BLaER1 treated with 17β-estradiol and CSF1 and Interleukin-3, amounts not matched to agents 10 nM and 100 nM (cell line): ENCODE results near the gene TRIM7.

Experiments
- H3K27ac ChIP-seq, 11 experiments: shearing (Covaris generic); formaldehyde crosslinking; 2 replicates each; pipeline ENCODE4 v1.8.1; 2022
- H3K27me3 ChIP-seq, 11 experiments: shearing (Covaris generic); formaldehyde crosslinking; 2 replicates each; pipeline ENCODE4 v1.8.1; 2022
- H3K36me3 ChIP-seq, 11 experiments: shearing (Covaris generic); formaldehyde crosslinking; 2 replicates each; pipeline ENCODE4 v1.8.1; 2022
- H3K4me1 ChIP-seq, 10 experiments: shearing (Covaris generic); formaldehyde crosslinking; 2 replicates each; pipeline ENCODE4 v1.8.1; 2022
- H3K4me2 ChIP-seq, 11 experiments: shearing (Covaris generic); formaldehyde crosslinking; 2 replicates each; pipeline ENCODE4 v1.8.1; 2022
- H3K4me3 ChIP-seq, 10 experiments: shearing (Covaris generic); formaldehyde crosslinking; 2 replicates each; pipeline ENCODE4 v1.8.1; 2022
- H3K9ac ChIP-seq, 11 experiments: shearing (Covaris generic); formaldehyde crosslinking; 2 replicates each; pipeline ENCODE4 v1.8.1; 2022
- H3K9me3 ChIP-seq, 11 experiments: shearing (Covaris generic); formaldehyde crosslinking; replicated peaks in 1 of 11; 2 replicates each; pipeline ENCODE4 v1.8.1; 2022
- H4K20me1 ChIP-seq, 11 experiments: shearing (Covaris generic); formaldehyde crosslinking; 2 replicates each; pipeline ENCODE4 v1.8.1; 2022
- Cebpa-rat ChIP-seq, 11 experiments: shearing (Covaris generic); IDR thresholded peaks; 2 replicates each; pipeline ENCODE4 v1.8.1; 2022

The TRIM7 gene

GRCh38 chr5:181189363-181189961 lies 15.5 kb downstream of the TRIM7 start:
- Histone ChIP-seq H3K4me1 (peaks cover 18 to 44% (median 34%) of the 10 kb centered on the region in 10 experiments), H3K27ac (peak overlapping the region in 9 of 11 experiments; percentile 25 to 89 (median 78); a peak in 14 of 22 replicates)

DNA sequence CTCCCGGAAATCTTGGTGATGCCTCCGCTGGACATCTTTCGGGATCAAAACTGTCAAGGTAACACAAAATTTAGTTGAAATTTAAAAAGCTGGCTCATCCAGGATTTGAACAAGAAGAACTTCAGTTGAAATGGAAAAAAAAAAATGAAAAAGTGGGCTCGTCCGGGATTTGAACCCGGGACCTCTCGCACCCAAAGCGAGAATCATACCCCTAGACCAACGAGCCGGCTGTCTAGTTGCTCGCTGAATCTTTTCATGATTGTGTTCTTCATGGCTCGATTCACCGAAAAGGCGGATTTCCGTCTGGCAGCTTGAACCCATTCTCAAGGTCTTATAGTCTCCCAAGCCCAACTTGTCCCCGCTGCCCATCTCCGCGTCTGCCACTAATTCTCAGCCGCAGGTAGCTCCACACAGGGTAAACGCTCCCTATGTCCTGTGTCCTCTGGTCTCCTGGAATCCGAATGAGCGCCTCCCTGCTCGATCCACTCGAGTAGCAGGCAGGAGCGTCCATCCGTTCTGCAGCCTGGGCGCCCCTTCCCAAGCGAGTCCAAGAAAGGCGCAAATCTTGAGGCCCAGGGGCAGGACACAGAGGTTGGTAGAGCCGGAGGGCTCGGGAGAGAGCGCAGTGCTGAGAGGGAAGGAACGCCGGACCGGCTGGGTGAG lies 16.2 kb downstream of the TRIM7 start:
- no peak for TF ChIP-seq Cebpa-rat (IDR thresholded peaks at IDR 0.05)
- H4K20me1 ChIP-seq: no peaks in the 10 kb centered on the region
- no peaks in the 10 kb centered on the region for H3K9me3 ChIP-seq
- H3K4me3 ChIP-seq: peak overlapping the region; percentile 69 to 91 (median 78)
- peak overlapping the region; percentile 95 to 100 (median 100) for H3K4me2 ChIP-seq
- peak overlapping the region; percentile 83 to 92 (median 86) for H3K9ac ChIP-seq
- peak overlapping the region; percentile 60 to 89 (median 75); a peak in 21 of 22 replicates for H3K27ac ChIP-seq
- H3K27me3 ChIP-seq: no peaks in the 10 kb centered on the region
- no peaks in the 10 kb centered on the region for H3K36me3 ChIP-seq
- H3K4me1 ChIP-seq: peaks cover 18 to 44% (median 33%) of the 10 kb centered on the region in 10 experiments

More at GRCh38 chr5:181189363-181189961, 15.5 kb downstream of the TRIM7 start:
- no peaks in the 10 kb centered on the region for H4K20me1 ChIP-seq
- H3K9me3 ChIP-seq: no peaks in the 10 kb centered on the region
- peak overlapping the region; percentile 95 to 100 (median 100) for H3K4me2 ChIP-seq
- H3K36me3 ChIP-seq: no peaks in the 10 kb centered on the region
- peak overlapping the region; percentile 69 to 91 (median 78) for H3K4me3 ChIP-seq
- no peaks in the 10 kb centered on the region for H3K27me3 ChIP-seq
- no peak for TF ChIP-seq Cebpa-rat (IDR thresholded peaks at IDR 0.05)
- peak overlapping the region; percentile 83 to 92 (median 86) for H3K9ac ChIP-seq

DNA sequence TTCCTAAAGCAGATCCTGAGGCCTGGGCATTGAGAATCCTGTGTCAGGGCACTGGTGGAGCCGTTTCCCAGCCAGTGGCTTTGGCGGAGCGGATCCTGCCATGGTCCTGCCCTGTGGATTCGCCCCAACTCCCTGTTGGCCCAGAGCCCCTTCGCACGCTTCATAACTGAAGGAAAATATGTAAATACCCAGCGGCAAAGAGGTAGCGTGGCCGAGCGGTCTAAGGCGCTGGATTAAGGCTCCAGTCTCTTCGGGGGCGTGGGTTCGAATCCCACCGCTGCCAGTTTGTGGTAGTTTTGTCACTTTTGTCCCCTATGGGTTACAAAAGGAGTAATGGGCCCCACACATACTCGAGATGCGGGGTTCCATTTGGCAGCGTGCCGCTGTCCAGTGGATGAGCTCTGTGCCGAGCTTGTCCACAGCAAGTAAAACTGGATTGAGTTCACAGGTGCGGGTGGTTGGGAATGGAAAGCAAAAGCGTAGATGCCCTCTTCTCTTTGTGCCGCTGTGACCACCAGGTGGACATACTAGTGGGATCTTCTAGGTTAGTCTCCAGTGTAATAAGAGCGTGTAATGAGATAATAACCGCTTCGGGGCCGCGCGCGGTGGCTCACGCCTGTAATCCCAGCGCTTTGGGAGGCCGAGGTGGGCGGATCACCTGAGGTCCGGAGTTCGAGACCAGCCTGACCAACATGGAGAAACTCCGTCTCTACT lies 17.3 kb downstream of the TRIM7 start:
- no peaks in the 10 kb centered on the region for H3K36me3 ChIP-seq
- H3K9me3 ChIP-seq: no peaks in the 10 kb centered on the region
- TF ChIP-seq Cebpa-rat (IDR thresholded peaks at IDR 0.05): no peak
- no peaks in the 10 kb centered on the region for H3K27me3 ChIP-seq
- H3K4me1 ChIP-seq: peaks cover 12 to 38% (median 23%) of the 10 kb centered on the region in 10 experiments
- no peaks in the 10 kb centered on the region for H4K20me1 ChIP-seq
- peak overlapping the region in 6 of 11 experiments; percentile 67 to 89 (median 78); a peak in 4 of 22 replicates for H3K27ac ChIP-seq
- peak overlapping the region; percentile 69 to 91 (median 78) for H3K4me3 ChIP-seq
- peak overlapping the region in 6 of 11 experiments; percentile 84 to 92 (median 89); a peak in 5 of 22 replicates for H3K9ac ChIP-seq
- peak overlapping the region; percentile 3 to 100 (median 100); a peak in 13 of 22 replicates for H3K4me2 ChIP-seq

DNA sequence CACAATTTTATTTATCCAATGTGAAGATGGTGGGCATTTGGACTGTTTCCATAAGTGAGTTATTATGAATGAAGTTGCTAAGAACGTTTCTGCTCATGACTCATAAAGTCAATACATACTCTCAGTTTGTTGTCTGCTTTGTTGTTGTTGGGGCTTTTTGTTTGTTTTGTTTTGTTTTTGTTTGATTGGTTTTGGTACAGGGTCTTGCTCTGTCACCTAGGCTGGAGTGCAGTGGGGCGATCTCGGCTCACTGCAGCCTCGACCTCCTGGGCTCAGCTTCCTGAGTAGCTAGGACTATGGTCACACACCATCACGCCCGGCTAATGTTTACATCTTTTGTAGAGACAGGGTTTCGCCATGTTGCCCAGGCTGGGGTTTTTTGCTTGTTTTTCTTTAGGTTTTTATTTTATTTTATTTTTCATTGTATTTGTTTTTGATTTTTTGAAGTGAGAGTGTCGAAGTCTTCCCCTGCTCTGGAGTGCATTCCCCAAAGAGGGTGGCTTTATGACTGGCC lies 18.0 kb downstream of the TRIM7 start:
- no peaks in the 10 kb centered on the region for H3K9me3 ChIP-seq
- TF ChIP-seq Cebpa-rat (IDR thresholded peaks at IDR 0.05): no peak
- no peak overlapping the region for H3K9ac ChIP-seq
- no peaks in the 10 kb centered on the region for H4K20me1 ChIP-seq
- peaks cover 7 to 39% (median 24%) of the 10 kb centered on the region in 10 experiments; a peak in 19 of 20 replicates for H3K4me1 ChIP-seq
- H3K27me3 ChIP-seq: no peaks in the 10 kb centered on the region
- peak overlapping the region in 7 of 11 experiments; percentile 22 to 100 (median 100); a peak in 4 of 22 replicates for H3K4me2 ChIP-seq
- H3K36me3 ChIP-seq: no peaks in the 10 kb centered on the region
- no peak overlapping the region for H3K4me3 ChIP-seq
- H3K27ac ChIP-seq: peak overlapping the region in 2 of 11 experiments; percentile 7 to 21; a peak in 1 of 22 replicates

GRCh38 chr5:181186022-181186421 lies 19.0 kb downstream of the TRIM7 start:
- peaks cover 7 to 49% (median 30%) of the 10 kb centered on the region in 10 experiments; a peak in 19 of 20 replicates for H3K4me1 ChIP-seq
- TF ChIP-seq Cebpa-rat (IDR thresholded peaks at IDR 0.05): no peak
- no peaks in the 10 kb centered on the region for H4K20me1 ChIP-seq
- H3K4me3 ChIP-seq: no peak overlapping the region
- peak overlapping the region in 3 of 11 experiments; percentile 89 to 93 (median 90); a peak in 3 of 22 replicates for H3K27ac ChIP-seq
- H3K27me3 ChIP-seq: no peaks in the 10 kb centered on the region
- H3K4me2 ChIP-seq: peak overlapping the region in 3 of 11 experiments; percentile 76 to 79 (median 77); a peak in 3 of 22 replicates
- no peaks in the 10 kb centered on the region for H3K36me3 ChIP-seq
- H3K9me3 ChIP-seq: no peaks in the 10 kb centered on the region
- H3K9ac ChIP-seq: no peak overlapping the region

DNA sequence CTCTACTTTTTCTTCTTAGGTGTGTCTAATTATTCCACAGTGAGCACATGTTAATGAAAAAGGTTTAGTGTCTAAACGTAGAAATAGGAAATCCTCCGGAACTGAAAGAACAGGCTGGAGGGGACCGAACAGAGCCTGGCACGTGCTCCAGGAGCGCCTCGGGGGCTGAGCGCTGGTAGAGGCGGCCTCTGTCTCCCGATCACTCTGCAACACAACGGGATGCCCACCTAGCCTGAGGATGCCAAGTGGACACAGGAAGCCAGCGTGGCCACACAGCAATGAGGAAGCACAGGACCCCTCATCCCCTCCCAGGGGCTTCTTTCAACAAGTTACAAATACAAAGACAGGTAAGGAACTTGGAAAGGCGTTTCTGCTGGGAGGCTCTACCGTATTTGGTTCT lies 19.4 kb downstream of the TRIM7 start:
- H3K9me3 ChIP-seq: no peaks in the 10 kb centered on the region
- H3K4me3 ChIP-seq: peak overlapping the region in 1 of 10 experiments; percentile 65; a peak in 2 of 20 replicates
- TF ChIP-seq Cebpa-rat (IDR thresholded peaks at IDR 0.05): no peak
- no peaks in the 10 kb centered on the region for H3K27me3 ChIP-seq
- H4K20me1 ChIP-seq: no peaks in the 10 kb centered on the region
- H3K4me2 ChIP-seq: peak overlapping the region in 8 of 11 experiments; percentile 72 to 91 (median 81); a peak in 18 of 22 replicates
- peak overlapping the region in 2 of 11 experiments; percentile 83 to 86; a peak in 5 of 22 replicates for H3K9ac ChIP-seq
- peaks cover 9 to 51% (median 32%) of the 10 kb centered on the region in 10 experiments for H3K4me1 ChIP-seq
- H3K36me3 ChIP-seq: no peaks in the 10 kb centered on the region
- H3K27ac ChIP-seq: peak overlapping the region in 9 of 11 experiments; percentile 75 to 93 (median 89); a peak in 16 of 22 replicates

- H3K9ac ChIP-seq: peak overlapping the region; percentile 69 to 86 (median 83)
- peak overlapping the region; percentile 75 to 93 (median 88) for H3K27ac ChIP-seq
- H3K27me3 ChIP-seq: no peaks in the 10 kb centered on the region
- peak overlapping the region; percentile 72 to 91 (median 83) for H3K4me2 ChIP-seq
- peaks cover 16 to 54% (median 36%) of the 10 kb centered on the region in 10 experiments for H3K4me1 ChIP-seq
- H3K4me3 ChIP-seq: peak overlapping the region; percentile 59 to 80 (median 66)
- TF ChIP-seq Cebpa-rat (IDR thresholded peaks at IDR 0.05): no peak
- no peaks in the 10 kb centered on the region for H3K36me3 ChIP-seq
- H3K9me3 ChIP-seq: no peaks in the 10 kb centered on the region
- H4K20me1 ChIP-seq: no peaks in the 10 kb centered on the region
Observed at GRCh38 chr5:181184845-181185216, 20.2 kb downstream of the TRIM7 start.

DNA sequence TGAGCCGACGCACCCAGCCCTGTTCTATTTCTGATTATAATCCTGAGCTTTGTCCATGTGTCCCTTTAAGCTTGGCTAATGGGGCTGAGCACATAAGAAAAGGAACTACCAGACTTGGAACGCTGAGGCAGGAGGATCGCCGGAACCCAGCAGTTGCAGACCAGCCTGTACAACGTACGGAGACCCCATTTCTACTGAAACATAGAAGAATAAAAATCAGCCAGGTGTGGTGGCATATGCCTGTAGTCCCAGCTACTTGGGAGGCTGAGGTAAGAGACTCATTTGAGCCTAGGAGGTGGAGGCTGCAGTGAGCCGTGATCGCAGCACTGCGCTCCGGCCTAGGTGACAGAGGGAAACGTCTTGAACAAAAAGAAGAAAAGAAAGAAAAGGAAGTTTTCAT lies 22.3 kb downstream of the TRIM7 start:
- H3K36me3 ChIP-seq: no peaks in the 10 kb centered on the region
- no peaks in the 10 kb centered on the region for H3K9me3 ChIP-seq
- no peak for TF ChIP-seq Cebpa-rat (IDR thresholded peaks at IDR 0.05)
- H3K27me3 ChIP-seq: no peaks in the 10 kb centered on the region
- H3K4me1 ChIP-seq: peaks cover 16 to 53% (median 36%) of the 10 kb centered on the region in 10 experiments
- peak overlapping the region in 10 of 11 experiments; percentile 9 to 62 (median 50); a peak in 15 of 22 replicates for H3K4me2 ChIP-seq
- H4K20me1 ChIP-seq: no peaks in the 10 kb centered on the region
- peak overlapping the region in 1 of 11 experiments; percentile 30; a peak in 1 of 22 replicates for H3K27ac ChIP-seq
- H3K4me3 ChIP-seq: peak overlapping the region in 2 of 10 experiments; percentile 4 to 42; a peak in 3 of 20 replicates
- peak overlapping the region in 2 of 11 experiments; percentile 9 to 33; a peak in 3 of 22 replicates for H3K9ac ChIP-seq
